Activated T-cell treated with anti-CD3 and anti-CD28 coated beads, Interleukin-2, amount 50 U/mL, for 24 hours (primary cell): ENCODE results near the gene DPH7.
A peak's percentile ranks its signal among the peaks of the same experiment; 100 is the strongest.
"Not testable (repeated sequence)": the region's sequence is repeated elsewhere in the genome, so short reads cannot be mapped to it uniquely, and the experiment has no call there.

Experiments used
- DNase-seq: peaks from one replicate; pipeline ENCODE4 v3.0.0-alpha.2; 2020
- H3K27ac Mint-ChIP-seq: 2 replicates; pipeline ENCODE4 v1.8.0; 2020; ENCODE audit warnings: mild to moderate bottlenecking, mixed read lengths
- H3K27me3 Mint-ChIP-seq: 2 replicates; pipeline ENCODE4 v1.8.0; 2020; ENCODE audit warnings: mixed read lengths
- H3K36me3 Mint-ChIP-seq: 2 replicates; pipeline ENCODE4 v1.8.0; 2020; ENCODE audit warnings: low read depth, mixed read lengths
- H3K4me1 Mint-ChIP-seq: 2 replicates; pipeline ENCODE4 v1.8.0; 2020; ENCODE audit warnings: low read depth, mixed read lengths
- H3K4me3 Mint-ChIP-seq: 2 replicates; pipeline ENCODE4 v1.8.0; 2020; ENCODE audit warnings: mild to moderate bottlenecking, moderate library complexity, mixed read lengths
- H3K9me3 Mint-ChIP-seq: 2 replicates; pipeline ENCODE4 v1.8.0; 2020; ENCODE audit warnings: mixed read lengths

DPH7 gene

DNA sequence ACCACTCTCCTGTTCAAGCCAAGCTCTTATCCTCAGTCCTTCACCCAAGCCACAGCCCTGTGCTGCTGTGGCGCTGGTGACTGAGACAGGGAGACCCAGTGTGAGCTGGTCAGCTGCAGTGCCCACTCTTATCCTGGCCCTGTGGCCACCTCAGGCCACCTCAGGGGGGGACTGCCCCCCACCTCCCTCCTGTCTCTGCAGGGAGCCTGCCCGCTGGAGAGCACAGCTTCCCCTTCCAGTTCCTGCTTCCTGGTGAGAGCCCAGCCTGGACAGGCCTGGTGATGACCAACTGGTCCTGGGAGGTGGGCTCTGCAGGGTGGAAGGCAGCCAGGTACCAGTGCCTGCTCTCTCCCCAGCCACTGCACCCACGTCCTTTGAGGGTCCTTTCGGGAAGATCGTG lies 34.5 kb upstream of the DPH7 start:
- H3K27me3 Mint-ChIP-seq = no peaks in the 10 kb centered on the region
- peak overlapping the region; percentile 63 for H3K27ac Mint-ChIP-seq
- DNase-seq = no peak
- H3K36me3 Mint-ChIP-seq = peaks cover 51% of the 10 kb centered on the region
- H3K4me1 Mint-ChIP-seq = peaks cover 42% of the 10 kb centered on the region
- H3K9me3 Mint-ChIP-seq = no peaks in the 10 kb centered on the region
- no peak overlapping the region for H3K4me3 Mint-ChIP-seq

- Mint-ChIP-seq H3K4me3 (no peak overlapping the region), H3K4me1 (peaks cover 42% of the 10 kb centered on the region), H3K27ac (peak overlapping the region; percentile 63), H3K27me3 (no peaks in the 10 kb centered on the region), H3K36me3 (peaks cover 45% of the 10 kb centered on the region), H3K9me3 (no peaks in the 10 kb centered on the region)
- DNase-seq = no peak
Observed at GRCh38 chr9:137612741-137613142, 34.0 kb upstream of the DPH7 start.

GRCh38 chr9:137611623-137612609 lies 33.2 kb upstream of the DPH7 start:
- Mint-ChIP-seq H3K27me3 (no peaks in the 10 kb centered on the region), H3K9me3 (no peaks in the 10 kb centered on the region), H3K27ac (peak overlapping the region; percentile 84), H3K4me1 (peaks cover 42% of the 10 kb centered on the region), H3K4me3 (no peak overlapping the region), H3K36me3 (peaks cover 37% of the 10 kb centered on the region)
- DNase-seq = peak; percentile 56

DNA sequence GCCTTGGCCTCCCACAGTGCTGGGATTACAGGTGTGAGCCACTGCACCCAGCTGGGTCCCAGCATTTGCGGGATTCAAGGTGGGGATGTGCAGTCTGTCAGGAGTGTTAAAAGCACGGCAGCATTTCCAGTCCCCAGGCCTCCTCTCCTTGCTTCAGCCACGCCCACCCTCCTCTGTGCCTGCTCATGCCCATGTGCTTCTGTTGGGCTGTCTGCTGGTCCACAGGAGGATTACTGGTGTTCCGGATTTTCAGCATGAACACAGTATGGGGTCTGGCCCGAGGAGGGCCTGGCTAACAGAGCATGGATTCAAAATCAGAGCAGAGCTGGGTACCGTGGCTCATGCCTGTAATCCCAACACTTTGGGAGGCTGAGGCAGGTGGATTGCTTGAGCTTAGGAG lies 32.2 kb upstream of the DPH7 start:
- no peak overlapping the region for H3K4me3 Mint-ChIP-seq
- H3K27ac Mint-ChIP-seq = peak overlapping the region; percentile 84
- H3K9me3 Mint-ChIP-seq = no peaks in the 10 kb centered on the region
- DNase-seq = no peak
- H3K36me3 Mint-ChIP-seq = peaks cover 30% of the 10 kb centered on the region
- no peaks in the 10 kb centered on the region for H3K27me3 Mint-ChIP-seq
- peaks cover 44% of the 10 kb centered on the region for H3K4me1 Mint-ChIP-seq

GRCh38 chr9:137607141-137607857 lies 28.6 kb upstream of the DPH7 start:
- H3K4me3 Mint-ChIP-seq = peak overlapping the region; percentile 81
- H3K36me3 Mint-ChIP-seq = peaks cover 5% of the 10 kb centered on the region
- no peaks in the 10 kb centered on the region for H3K27me3 Mint-ChIP-seq
- DNase-seq = no peak
- peak overlapping the region; percentile 82 for H3K27ac Mint-ChIP-seq
- H3K4me1 Mint-ChIP-seq = peaks cover 45% of the 10 kb centered on the region
- no peaks in the 10 kb centered on the region for H3K9me3 Mint-ChIP-seq

- no peak for DNase-seq
- Mint-ChIP-seq H3K27ac (peak overlapping the region; percentile 82), H3K27me3 (no peaks in the 10 kb centered on the region), H3K36me3 (peaks cover 5% of the 10 kb centered on the region), H3K4me1 (peaks cover 40% of the 10 kb centered on the region), H3K4me3 (peak overlapping the region; percentile 81), H3K9me3 (no peaks in the 10 kb centered on the region)
Observed at GRCh38 chr9:137606734-137607138, 28.0 kb upstream of the DPH7 start.

- no peak for DNase-seq
- Mint-ChIP-seq H3K4me1 (peaks cover 33% of the 10 kb centered on the region), H3K36me3 (peaks cover 3% of the 10 kb centered on the region), H3K27ac (peak overlapping the region; percentile 82), H3K9me3 (no peaks in the 10 kb centered on the region), H3K4me3 (peak overlapping the region; percentile 81), H3K27me3 (no peaks in the 10 kb centered on the region)
Observed at GRCh38 chr9:137606005-137606621, 27.4 kb upstream of the DPH7 start.

- Mint-ChIP-seq H3K4me3 (peak within 1 kb of the TSS; percentile 81), H3K9me3 (no peaks in the 10 kb centered on the region), H3K36me3 (peaks cover 3% of the 10 kb centered on the region), H3K4me1 (peaks cover 30% of the 10 kb centered on the region), H3K27me3 (no peaks in the 10 kb centered on the region), H3K27ac (peak within 1 kb of the TSS; percentile 82)
- peak; percentile 94 for DNase-seq
Observed at GRCh38 chr9:137605121-137606004, 26.6 kb upstream of the DPH7 start, which contains the start of gene ARRDC1. Gene ARRDC1, plus strand, starts transcription at chr9:137605686. Its CDS starts 32 bp downstream, at chr9:137605718.

DNA sequence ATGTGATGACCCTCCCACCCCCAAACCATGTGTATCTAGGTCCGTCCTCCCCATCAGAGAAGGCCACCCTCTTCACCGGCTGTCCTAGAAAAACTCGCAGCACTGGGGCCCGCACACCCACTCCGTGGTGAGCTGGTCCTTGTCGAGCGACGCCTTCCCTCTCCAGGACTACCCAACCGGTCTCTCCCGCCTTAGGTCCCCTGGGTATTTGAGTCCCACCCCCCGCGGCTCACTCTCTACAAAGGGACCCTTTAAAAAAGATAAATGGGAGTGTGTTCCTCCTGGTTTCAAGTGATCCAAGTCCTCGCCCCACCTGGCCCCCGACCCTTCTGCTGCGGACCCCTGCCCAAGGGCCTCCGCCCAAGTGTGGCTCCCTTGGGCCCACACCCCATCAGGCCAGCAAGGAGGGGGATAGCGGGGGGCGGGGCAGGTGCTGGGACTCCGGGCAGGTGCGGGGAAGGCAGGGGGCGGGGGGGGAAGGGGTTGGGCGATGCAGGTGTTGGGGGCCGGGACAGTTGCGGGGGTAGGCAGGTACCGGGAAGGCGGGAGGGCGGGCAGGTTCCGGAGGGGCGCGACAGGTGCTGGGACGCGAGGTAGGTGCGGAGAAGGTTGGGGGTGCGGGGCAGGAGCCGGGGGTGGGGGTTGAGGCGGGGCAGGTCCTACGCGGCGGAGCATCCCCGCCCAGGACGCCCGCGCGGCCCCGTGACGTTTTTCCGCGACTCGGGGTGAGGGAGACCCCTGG lies 25.8 kb upstream of the DPH7 start:
- H3K9me3 Mint-ChIP-seq = no peaks in the 10 kb centered on the region
- peaks cover 27% of the 10 kb centered on the region for H3K4me1 Mint-ChIP-seq
- H3K27ac Mint-ChIP-seq = peak overlapping the region; percentile 50
- peaks cover 3% of the 10 kb centered on the region for H3K36me3 Mint-ChIP-seq
- H3K4me3 Mint-ChIP-seq = peak overlapping the region; percentile 54
- no peak for DNase-seq
- no peaks in the 10 kb centered on the region for H3K27me3 Mint-ChIP-seq

- H3K4me3 Mint-ChIP-seq = peak overlapping the region; percentile 54
- no peaks in the 10 kb centered on the region for H3K27me3 Mint-ChIP-seq
- H3K36me3 Mint-ChIP-seq = peaks cover 3% of the 10 kb centered on the region
- no peak for DNase-seq
- H3K4me1 Mint-ChIP-seq = peaks cover 27% of the 10 kb centered on the region
- H3K9me3 Mint-ChIP-seq = no peaks in the 10 kb centered on the region
- peak overlapping the region; percentile 50 for H3K27ac Mint-ChIP-seq
Observed at GRCh38 chr9:137603879-137604278, 25.2 kb upstream of the DPH7 start.

GRCh38 chr9:137602661-137603060 lies 23.9 kb upstream of the DPH7 start:
- DNase-seq = no peak
- Mint-ChIP-seq H3K4me1 (peaks cover 21% of the 10 kb centered on the region), H3K27ac (no peak overlapping the region), H3K36me3 (peaks cover 3% of the 10 kb centered on the region), H3K27me3 (no peaks in the 10 kb centered on the region), H3K4me3 (no peak overlapping the region), H3K9me3 (no peaks in the 10 kb centered on the region)

DNA sequence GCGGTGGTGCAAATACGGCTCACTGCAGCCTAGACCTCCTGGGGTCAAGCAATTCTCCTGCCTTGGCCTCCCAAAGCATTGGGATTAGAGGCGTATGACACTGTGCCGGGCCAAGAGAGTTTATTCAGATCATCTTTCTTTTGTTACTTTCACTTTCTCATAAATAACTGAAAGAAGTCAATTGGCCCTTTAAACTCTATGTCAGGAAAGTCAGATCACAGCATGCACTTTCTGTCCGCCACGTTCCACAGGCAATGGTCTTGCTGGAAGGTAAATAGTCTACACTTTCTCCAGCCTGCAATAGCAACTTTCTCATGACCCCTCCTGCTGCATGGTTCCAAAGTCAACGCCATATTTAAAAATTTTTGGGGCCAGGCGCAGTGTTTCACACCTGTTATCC lies 20.2 kb upstream of the DPH7 start:
- H3K4me1 Mint-ChIP-seq = peaks cover 7% of the 10 kb centered on the region
- no peak overlapping the region for H3K4me3 Mint-ChIP-seq
- H3K36me3 Mint-ChIP-seq = no peaks in the 10 kb centered on the region
- no peaks in the 10 kb centered on the region for H3K27me3 Mint-ChIP-seq
- H3K9me3 Mint-ChIP-seq = no peaks in the 10 kb centered on the region
- no peak for DNase-seq
- H3K27ac Mint-ChIP-seq = no peak overlapping the region

- not testable (repeated sequence) for H3K4me1 Mint-ChIP-seq, H3K27ac Mint-ChIP-seq, DNase-seq, H3K9me3 Mint-ChIP-seq, H3K4me3 Mint-ChIP-seq, H3K36me3 Mint-ChIP-seq, H3K27me3 Mint-ChIP-seq
Observed at GRCh38 chr9:137596577-137596976, 17.9 kb upstream of the DPH7 start.
